Esophagus (tissue), 2 donors: ENCODE results near the gene STAM. TPM values are rescaled to one million over a fixed set of nuclear protein-coding genes. Genes with fewer than 3 reads are reported as not detected.
A peak's percentile ranks its signal among the peaks of the same experiment; 100 is the strongest.
"Not testable (repeated sequence)": the region's sequence is repeated elsewhere in the genome, so short reads cannot be mapped to it uniquely, and the experiment has no call there.

Experiments
- H3K27ac ChIP-seq, 2 donors: one replicate each; pipeline ENCODE4 v1.5.1; 2013; ENCODE audit warnings: low read depth in 2 of 2, mild to moderate bottlenecking in 2 of 2, inconsistent platforms in 1 of 2, low read length in 1 of 2, moderate library complexity in 1 of 2
- H3K27me3 ChIP-seq, 2 donors: one replicate each; pipeline ENCODE4 v1.6.1; 2013; ENCODE audit warnings: low read length in 2 of 2, control low read depth in 1 of 2, mild to moderate bottlenecking in 1 of 2; ENCODE audit not compliant: insufficient read depth in 2 of 2, control insufficient read depth in 1 of 2
- H3K36me3 ChIP-seq, 2 donors: one replicate each; pipeline ENCODE4 v1.6.1; 2013; ENCODE audit warnings: low read length in 1 of 2; ENCODE audit not compliant: control insufficient read depth in 2 of 2, insufficient read depth in 2 of 2
- H3K4me1 ChIP-seq, 2 donors: one replicate each; pipeline ENCODE4 v1.6.1; 2013; ENCODE audit warnings: low read length in 1 of 2; ENCODE audit not compliant: control insufficient read depth in 2 of 2, insufficient read depth in 2 of 2
- H3K4me3 ChIP-seq, 2 donors: one replicate each; pipeline ENCODE4 v1.5.1; 2013; ENCODE audit warnings: low read length in 2 of 2, mild to moderate bottlenecking in 2 of 2, low read depth in 1 of 2, moderate library complexity in 1 of 2
- H3K9me3 ChIP-seq, 2 donors: one replicate each; pipeline ENCODE4 v1.6.1; 2013; ENCODE audit warnings: mild to moderate bottlenecking in 2 of 2, low read depth in 1 of 2, low read length in 1 of 2, moderate library complexity in 1 of 2; ENCODE audit not compliant: control insufficient read depth in 2 of 2, insufficient read depth in 1 of 2
- WGBS, 2 donors: extraction: QIAGEN DNeasy Blood & Tissue Kit; methylation state at CpG; one replicate each; pipeline ENCODE4 v1.1.7; 2013; 5-methylcytosine and 5-hydroxymethylcytosine counted together
- polyA plus RNA-seq, 2 donors: library from polyadenylated mRNA; stranded (reverse); fragments of 200-250 nt; gene quantifications; one replicate each; pipeline ENCODE4 v1.2.3, GENCODE V29; 2013
- donor health status: healthy with polysubstance abuse.
- donor health status: Bipolar disorder and iron deficiency.

The STAM gene
- polyA plus RNA-seq, 2 donors, result 7.9 to 9.3 TPM

DNA sequence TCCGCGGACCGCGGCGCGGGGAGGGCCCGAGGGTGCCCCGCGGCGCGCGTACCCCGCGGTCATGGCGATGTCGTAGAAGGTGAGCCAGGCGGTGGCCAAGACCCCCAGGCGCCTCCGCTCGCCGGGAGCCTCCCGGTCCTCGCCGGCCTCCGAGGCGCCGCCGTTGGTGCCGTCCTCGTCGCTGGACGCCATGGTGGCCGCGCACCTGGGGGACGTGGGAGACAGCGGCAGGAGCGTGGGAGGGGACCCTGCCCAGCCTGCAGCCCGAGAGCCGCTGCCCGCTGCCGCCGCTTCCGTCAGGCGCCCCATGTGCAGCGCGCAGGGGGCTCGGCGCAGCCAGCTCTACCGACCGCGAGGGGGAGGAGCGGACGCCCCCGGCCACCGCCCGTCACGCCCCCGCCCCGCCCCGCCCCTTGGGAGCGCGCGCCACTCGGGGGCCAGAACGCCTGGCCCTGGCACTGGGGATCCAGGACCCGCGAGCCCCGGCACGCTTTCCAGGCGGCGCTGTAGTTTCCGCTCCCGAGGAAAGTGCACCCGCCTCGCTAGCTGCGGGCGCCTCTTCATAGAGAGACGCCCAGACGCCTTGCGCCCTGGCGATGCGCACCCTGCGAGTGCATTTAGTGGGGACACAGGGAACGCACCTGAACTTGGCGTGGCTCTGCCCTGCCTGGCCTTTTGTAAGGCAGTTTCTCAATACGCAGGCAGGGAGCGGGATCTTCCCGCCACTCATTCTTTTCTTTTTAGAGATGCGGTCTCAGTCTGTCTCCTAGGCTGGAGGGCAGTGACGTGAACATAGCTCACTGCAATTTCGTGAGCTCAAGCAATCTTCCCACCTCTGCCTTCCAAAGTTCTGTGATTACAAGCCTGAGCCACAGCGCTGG lies 26.7 kb upstream of the STAM start, which contains the start of gene HACD1:
HACD1 (minus strand) TSS at position 344 of the 881 bp plus-strand sequence; CDS start at position 309, 35 bp downstream.
- 0 to 1% methylated on average over 82 to 92 of the region's 92 CpGs for WGBS, 2 donors
- peak within 1 kb of the TSS; percentile 75 to 90 for H3K27ac ChIP-seq
- no peaks in the 10 kb centered on the region for H3K36me3 ChIP-seq
- peak within 1 kb of the TSS; percentile 76 to 86 for H3K4me3 ChIP-seq
- no peaks in the 10 kb centered on the region for H3K4me1 ChIP-seq
- no peaks in the 10 kb centered on the region for H3K27me3 ChIP-seq
- no peaks in the 10 kb centered on the region for H3K9me3 ChIP-seq

DNA sequence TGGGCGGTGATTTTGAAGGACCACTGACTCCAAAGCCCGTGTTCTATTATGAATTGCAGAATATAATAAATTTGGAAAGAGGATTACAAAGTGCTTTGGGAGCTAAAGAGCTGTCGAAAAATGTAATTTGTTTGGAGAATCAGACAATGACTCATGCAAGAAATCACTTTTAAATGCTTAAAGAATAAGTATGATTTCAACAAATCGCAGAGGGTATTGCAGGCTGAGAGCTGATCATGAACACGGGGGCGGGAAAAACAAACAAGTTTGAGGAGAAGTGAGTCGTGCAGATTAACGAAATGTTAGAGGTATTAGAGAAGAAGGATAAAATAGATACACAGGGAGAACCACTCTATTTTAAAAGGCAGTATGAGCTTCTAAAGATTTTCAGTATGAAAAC lies 21.9 kb upstream of the STAM start:
- H3K4me1 ChIP-seq, result no peaks in the 10 kb centered on the region
- 35 to 52% methylated on average over 8 of the region's 8 CpGs for WGBS, 2 donors

DNA sequence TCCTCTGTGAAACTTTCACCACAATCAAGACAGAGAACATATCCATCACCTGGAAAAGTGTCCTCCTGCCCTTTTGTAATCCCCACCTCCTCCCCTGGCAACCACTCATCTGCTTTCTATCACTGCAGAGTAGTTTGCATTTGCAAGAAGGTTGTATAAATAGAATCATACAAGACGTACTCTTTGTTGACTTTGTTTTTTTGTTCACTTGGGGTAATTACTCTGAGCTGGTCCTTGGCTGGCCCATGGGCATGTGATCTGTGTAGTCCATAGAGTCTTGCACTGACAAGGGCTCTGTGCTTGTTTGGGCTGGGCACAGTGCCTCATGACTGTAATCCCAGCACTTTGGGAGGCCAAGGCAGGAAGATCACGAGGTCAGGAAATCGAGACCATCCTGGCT lies 19.0 kb upstream of the STAM start:
- no peak overlapping the region for H3K4me3 ChIP-seq
- WGBS, 2 donors, result 62 to 64% methylated on average over 3 of the region's 3 CpGs

More for the DNA sequence above, 21.9 kb upstream of the STAM start:
- Histone ChIP-seq H3K27me3 (no peaks in the 10 kb centered on the region), H3K9me3 (no peaks in the 10 kb centered on the region), H3K27ac (no peak overlapping the region), H3K4me3 (no peak overlapping the region), H3K36me3 (no peaks in the 10 kb centered on the region)

DNA sequence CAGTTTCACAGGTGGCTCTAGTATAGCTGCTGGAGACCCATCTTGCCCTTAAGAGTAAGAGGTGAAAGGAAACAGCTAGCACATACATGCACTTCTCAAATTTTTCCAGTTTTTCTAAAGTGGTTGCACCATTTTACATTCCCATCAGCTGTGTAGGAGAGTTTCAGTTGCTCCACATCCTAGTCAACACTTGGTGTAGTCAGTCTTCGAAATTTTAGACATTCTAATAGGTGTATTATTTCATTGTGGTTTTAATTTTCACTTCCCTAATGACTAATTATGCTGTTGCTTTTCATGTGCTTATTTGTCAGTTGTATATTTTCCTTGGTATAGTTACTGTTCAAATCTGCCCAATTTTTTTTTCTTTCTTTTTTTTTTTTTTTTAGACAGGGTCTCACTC lies 17.3 kb upstream of the STAM start:
- no peak overlapping the region for H3K27ac ChIP-seq
- WGBS, 2 donors, result 53 to 61% methylated on average over 1 of the region's 1 CpG
- no peak overlapping the region for H3K4me3 ChIP-seq

More for the DNA sequence above, 19.0 kb upstream of the STAM start:
- H3K27ac ChIP-seq, result no peak overlapping the region
- H3K27me3 ChIP-seq, result no peaks in the 10 kb centered on the region
- H3K4me1 ChIP-seq, result no peaks in the 10 kb centered on the region
- no peaks in the 10 kb centered on the region for H3K9me3 ChIP-seq
- no peaks in the 10 kb centered on the region for H3K36me3 ChIP-seq

DNA sequence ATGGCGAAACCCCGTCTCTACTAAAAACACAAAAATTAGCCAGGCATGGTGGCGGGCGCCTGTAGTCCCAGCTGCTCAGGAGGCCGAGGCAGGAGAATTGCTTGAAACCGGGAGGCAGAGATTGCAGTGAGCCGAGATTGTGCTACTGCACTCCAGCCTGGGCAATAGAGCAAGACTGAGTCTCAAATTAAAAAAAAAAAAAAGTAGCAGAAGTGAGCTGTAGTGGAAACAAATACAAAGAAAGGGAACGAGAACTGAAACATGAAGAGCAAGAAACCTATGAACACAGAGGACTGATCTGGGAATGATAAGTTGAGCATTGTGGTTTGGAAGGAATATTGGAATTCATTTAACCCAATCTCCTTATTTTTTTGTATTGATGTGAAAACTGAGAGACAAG lies 11.4 kb upstream of the STAM start:
- H3K4me3 ChIP-seq, H3K36me3 ChIP-seq, H3K4me1 ChIP-seq, H3K27me3 ChIP-seq, H3K9me3 ChIP-seq, H3K27ac ChIP-seq: not testable (repeated sequence)
- 86 to 90% methylated on average over 8 of the region's 8 CpGs for WGBS, 2 donors

More for the DNA sequence above, 17.3 kb upstream of the STAM start:
- no peaks in the 10 kb centered on the region for H3K27me3 ChIP-seq
- no peaks in the 10 kb centered on the region for H3K9me3 ChIP-seq
- H3K36me3 ChIP-seq, result no peaks in the 10 kb centered on the region
- no peaks in the 10 kb centered on the region for H3K4me1 ChIP-seq

DNA sequence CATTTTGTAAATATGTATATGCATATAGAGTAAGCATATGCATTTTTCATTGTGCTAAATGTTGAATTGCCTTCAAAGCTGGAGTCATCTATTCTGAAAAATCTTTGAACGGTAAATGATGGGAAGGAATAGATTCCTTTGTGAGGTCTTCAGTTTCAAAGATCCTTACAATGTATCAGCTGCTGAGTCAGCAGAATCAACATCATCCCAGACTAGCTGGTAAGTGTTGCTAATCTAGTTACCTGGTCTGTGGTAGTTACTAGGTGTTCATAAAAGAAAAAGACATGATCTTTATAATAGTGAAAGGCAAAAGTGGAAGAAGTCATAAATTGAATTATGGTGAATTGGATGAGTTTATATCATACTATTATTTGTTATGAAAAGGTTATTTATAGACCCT lies 10.6 kb upstream of the STAM start:
- Histone ChIP-seq H3K9me3 (no peaks in the 10 kb centered on the region), H3K27ac (no peak overlapping the region), H3K4me1 (no peaks in the 10 kb centered on the region), H3K36me3 (no peaks in the 10 kb centered on the region), H3K4me3 (no peak overlapping the region), H3K27me3 (no peaks in the 10 kb centered on the region)
- WGBS, 2 donors, result 78 to 79% methylated on average over 1 of the region's 1 CpG

DNA sequence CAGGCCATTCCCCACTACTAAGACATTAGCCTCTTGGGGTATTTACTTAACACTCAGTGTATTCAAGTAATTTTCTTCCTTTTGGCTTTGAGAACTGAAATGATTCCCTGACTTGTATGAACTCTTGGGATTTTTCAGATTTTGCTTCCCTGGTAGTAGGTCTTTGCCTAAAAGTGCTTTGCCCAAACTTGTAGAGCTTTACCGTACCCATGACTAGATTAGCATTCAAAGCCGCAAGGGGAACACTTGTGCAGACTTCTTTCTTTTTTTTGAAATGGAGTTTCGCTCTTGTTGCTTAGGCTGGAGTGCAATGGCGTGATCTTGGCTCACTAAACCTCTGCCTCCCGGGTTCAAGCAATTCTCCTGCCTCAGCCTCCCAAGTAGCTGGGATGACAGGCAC lies 6.1 kb upstream of the STAM start:
- Histone ChIP-seq H3K4me1 (peaks cover 0 to 2% of the 10 kb centered on the region in 2 donors), H3K27ac (peak overlapping the region; percentile 40 to 73), H3K9me3 (no peaks in the 10 kb centered on the region), H3K27me3 (no peaks in the 10 kb centered on the region), H3K36me3 (no peaks in the 10 kb centered on the region), H3K4me3 (no peak overlapping the region)
- WGBS, 2 donors, result 65 to 78% methylated on average over 5 of the region's 5 CpGs

DNA sequence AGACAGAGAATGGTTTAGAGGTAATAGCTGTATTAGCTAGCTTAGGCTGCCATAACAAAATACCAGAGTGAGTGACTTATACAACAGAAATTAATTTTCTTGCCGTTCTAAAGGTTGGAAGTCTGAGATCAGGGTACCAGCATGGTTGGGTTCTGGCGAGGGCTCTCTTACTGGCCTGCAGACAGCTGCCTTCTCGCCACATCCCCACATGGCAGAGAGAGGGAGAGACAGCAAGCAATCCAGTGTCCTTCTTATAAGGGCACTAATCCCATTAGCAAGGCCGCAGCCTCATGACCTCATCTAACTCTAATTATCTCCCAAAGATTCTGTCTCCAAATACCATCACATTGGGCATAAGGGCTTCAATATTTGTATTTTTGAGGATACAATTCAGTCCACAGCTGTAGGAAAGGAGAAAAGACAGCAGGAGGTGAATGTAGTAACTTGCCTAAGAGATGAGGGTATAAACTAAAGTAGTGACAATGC lies 3.6 kb upstream of the STAM start:
- WGBS, 2 donors, result 98% methylated on average over 4 of the region's 4 CpGs
- H3K4me1 ChIP-seq, result peaks cover 0 to 2% of the 10 kb centered on the region in 2 donors
- no peaks in the 10 kb centered on the region for H3K9me3 ChIP-seq
- H3K27ac ChIP-seq, result no peak overlapping the region
- H3K36me3 ChIP-seq, result no peaks in the 10 kb centered on the region
- no peak overlapping the region for H3K4me3 ChIP-seq
- no peaks in the 10 kb centered on the region for H3K27me3 ChIP-seq

DNA sequence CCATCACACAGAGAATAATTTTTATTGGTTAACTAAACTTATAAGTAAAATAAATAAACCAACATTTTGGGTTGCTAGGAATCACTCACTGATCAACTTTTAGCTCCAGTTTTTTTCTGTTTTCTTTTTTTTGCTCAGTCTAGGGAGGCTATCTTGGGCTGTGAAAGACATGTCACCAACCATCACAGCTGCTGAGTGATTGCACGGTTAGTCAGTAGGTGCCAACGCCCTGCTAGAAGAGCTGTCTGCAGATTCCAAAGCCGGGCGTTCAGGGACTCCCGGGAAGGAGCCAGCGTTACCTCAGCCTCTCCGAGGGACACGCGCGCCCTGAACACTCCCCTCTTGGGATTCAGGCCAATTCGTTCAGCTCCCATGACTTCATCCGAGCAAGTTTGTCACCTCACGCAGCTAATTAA lies 604 bp upstream of the STAM start:
- peak overlapping the region; percentile 73 to 94 for H3K4me3 ChIP-seq
- no peaks in the 10 kb centered on the region for H3K27me3 ChIP-seq
- WGBS, 2 donors, result 0% methylated on average over 13 of the region's 13 CpGs
- no peaks in the 10 kb centered on the region for H3K36me3 ChIP-seq
- H3K4me1 ChIP-seq, result peaks cover 0 to 2% of the 10 kb centered on the region in 2 donors
- H3K27ac ChIP-seq, result peak overlapping the region; percentile 94 to 99
- H3K9me3 ChIP-seq, result no peaks in the 10 kb centered on the region
